CD4-positive, alpha-beta T cell (primary cell): ENCODE measurements around the gene SNX6. TPM values are rescaled to one million over a fixed set of nuclear protein-coding genes. Genes with fewer than 3 reads are reported as not detected.

ENCODE experiments used
- ATAC-seq: fragments of 200-7000 bp; cut with Tn5 transposase; one replicate; pipeline ENCODE4 v1.10.0; 2022; ENCODE audit warnings: mild to moderate bottlenecking; ENCODE audit not compliant: poor library complexity
- CTCF ChIA-PET: fragments of 350-600 bp; sonication (Branson Sonifier 250); formaldehyde crosslinking; loops from one replicate; lab custom pipeline; 2021; ENCODE audit warnings: antibody characterized with exemption, inconsistent platforms; lab: Charles Lee
- POLR2A ChIA-PET: fragments of 350-600 bp; sonication (Branson Sonifier 250); formaldehyde crosslinking; loops from one replicate; lab custom pipeline; 2021; ENCODE audit warnings: antibody characterized with exemption, inconsistent platforms; lab: Charles Lee
- DNase-seq, 14 experiments: peaks; one replicate each; pipeline ENCODE4 v3.0.0-alpha.2; 2013 to 2020; ENCODE audit warnings: mixed read lengths in 2 of 14
- H3K27ac ChIP-seq, 2 donors: one replicate each; pipeline versions ENCODE4 v1.5.1 to v1.7.0; 2013; ENCODE audit warnings: low read length in 2 of 2, low read depth in 1 of 2, mild to moderate bottlenecking in 1 of 2
- H3K27me3 ChIP-seq, 2 experiments: 1 replicate in 1 of 2; 2 replicates in 1 of 2; pipeline versions ENCODE4 v1.6.1 to v1.7.0; 2013; ENCODE audit warnings: low read length in 2 of 2, control low read depth in 1 of 2, mild to moderate bottlenecking in 1 of 2, moderate library complexity in 1 of 2; ENCODE audit not compliant: insufficient read depth in 2 of 2, control insufficient read depth in 1 of 2
- H3K36me3 ChIP-seq: one replicate; pipeline ENCODE4 v1.6.1; 2013; ENCODE audit warnings: low read length, control low read depth; ENCODE audit not compliant: insufficient read depth
- H3K4me1 ChIP-seq: one replicate; pipeline ENCODE4 v1.6.1; 2013; ENCODE audit warnings: low read length, control low read depth; ENCODE audit not compliant: insufficient read depth
- H3K4me3 ChIP-seq: one replicate; pipeline ENCODE4 v1.5.1; 2013; ENCODE audit warnings: mild to moderate bottlenecking, low read length, moderate library complexity
- H3K9me3 ChIP-seq, 2 experiments: 1 replicate in 1 of 2; 2 replicates in 1 of 2; pipeline versions ENCODE4 v1.6.1 to v1.7.0; 2013; ENCODE audit warnings: low read length in 2 of 2, mild to moderate bottlenecking in 2 of 2, control low read depth in 1 of 2, moderate library complexity in 1 of 2; ENCODE audit not compliant: control insufficient read depth in 1 of 2, insufficient read depth in 1 of 2
- H3K27ac Mint-ChIP-seq: one replicate; pipeline ENCODE4 v1.8.0; 2020; ENCODE audit warnings: mixed read lengths
- H3K27me3 Mint-ChIP-seq: one replicate; pipeline ENCODE4 v1.8.0; 2021; ENCODE audit warnings: mixed read lengths
- H3K36me3 Mint-ChIP-seq: one replicate; pipeline ENCODE4 v1.8.0; 2021; ENCODE audit warnings: low read depth, mixed read lengths
- H3K4me1 Mint-ChIP-seq: one replicate; pipeline ENCODE4 v1.8.0; 2021; ENCODE audit warnings: low read depth, mixed read lengths
- H3K4me3 Mint-ChIP-seq: one replicate; pipeline ENCODE4 v1.8.0; 2020; ENCODE audit warnings: mild to moderate bottlenecking, mixed read lengths
- H3K9me3 Mint-ChIP-seq: one replicate; pipeline ENCODE4 v1.8.0; 2020; ENCODE audit warnings: mixed read lengths
- intact Hi-C, 2 experiments: fragments of 100-400 bp; cut with DNase I in 1 of 2; cut with micrococcal nuclease in 1 of 2; formaldehyde crosslinking; loops; one replicate each; pipeline versions ENCODE4 v1.15.1 to v1.9.0; 2023 to 2025; cut with DNase I, micrococcal nuclease
- total RNA-seq, 174 experiments: library from RNA in 2 of 174; stranded (reverse) in 2 of 174; gene quantifications; one replicate each; pipeline ENCODE4 v1.2.3 and lab custom pipeline; 2021 to 2026
- TF ChIP-seq, protein P1 (sequence below): fragments of 200-600 bp; IDR thresholded peaks from one replicate; pipeline ENCODE4 v1.8.0; 2022; ENCODE audit warnings: antibody characterized with exemption, mild to moderate bottlenecking

SNX6 gene
- total RNA-seq, 2 experiments from 2014 or later, result 51.5 to 55.8 TPM

DNA sequence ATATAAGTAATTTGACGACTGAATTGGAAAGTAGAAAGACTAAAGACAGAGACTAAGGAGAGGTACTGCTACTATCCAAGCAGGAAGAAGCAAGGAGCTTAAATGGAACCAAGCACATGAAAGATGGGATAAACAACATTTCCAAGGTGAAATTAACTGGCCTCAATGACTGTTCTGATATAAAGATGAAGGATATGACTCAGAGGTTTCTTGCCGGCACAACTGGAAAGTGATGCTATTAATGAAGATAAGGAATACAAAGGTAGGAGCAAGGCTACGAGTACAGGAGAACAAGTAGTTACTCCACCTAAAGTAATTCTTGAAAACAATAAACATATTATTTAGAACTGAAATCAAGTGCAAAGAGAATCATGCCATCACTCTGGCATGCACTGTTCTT lies 6.4 kb downstream of the SNX6 start:
- Mint-ChIP-seq H3K27ac (peak overlapping the region; percentile 47), H3K9me3 (no peaks in the 10 kb centered on the region), H3K36me3 (peaks cover 65% of the 10 kb centered on the region), H3K4me1 (peaks cover 53% of the 10 kb centered on the region), H3K27me3 (no peaks in the 10 kb centered on the region), H3K4me3 (no peak overlapping the region)
- TF ChIP-seq, protein P1, sequence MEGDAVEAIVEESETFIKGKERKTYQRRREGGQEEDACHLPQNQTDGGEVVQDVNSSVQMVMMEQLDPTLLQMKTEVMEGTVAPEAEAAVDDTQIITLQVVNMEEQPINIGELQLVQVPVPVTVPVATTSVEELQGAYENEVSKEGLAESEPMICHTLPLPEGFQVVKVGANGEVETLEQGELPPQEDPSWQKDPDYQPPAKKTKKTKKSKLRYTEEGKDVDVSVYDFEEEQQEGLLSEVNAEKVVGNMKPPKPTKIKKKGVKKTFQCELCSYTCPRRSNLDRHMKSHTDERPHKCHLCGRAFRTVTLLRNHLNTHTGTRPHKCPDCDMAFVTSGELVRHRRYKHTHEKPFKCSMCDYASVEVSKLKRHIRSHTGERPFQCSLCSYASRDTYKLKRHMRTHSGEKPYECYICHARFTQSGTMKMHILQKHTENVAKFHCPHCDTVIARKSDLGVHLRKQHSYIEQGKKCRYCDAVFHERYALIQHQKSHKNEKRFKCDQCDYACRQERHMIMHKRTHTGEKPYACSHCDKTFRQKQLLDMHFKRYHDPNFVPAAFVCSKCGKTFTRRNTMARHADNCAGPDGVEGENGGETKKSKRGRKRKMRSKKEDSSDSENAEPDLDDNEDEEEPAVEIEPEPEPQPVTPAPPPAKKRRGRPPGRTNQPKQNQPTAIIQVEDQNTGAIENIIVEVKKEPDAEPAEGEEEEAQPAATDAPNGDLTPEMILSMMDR, result no peak
- H3K4me1 ChIP-seq, result peaks cover 37% of the 10 kb centered on the region
- ATAC-seq, result no peak
- CTCF ChIA-PET, result no interaction called here
- DNase-seq, result no peak
- no peak overlapping the region for H3K4me3 ChIP-seq
- intact Hi-C loops, result no loop called here
- H3K36me3 ChIP-seq, result peaks cover 38% of the 10 kb centered on the region
- H3K27ac ChIP-seq, result no peak overlapping the region
- H3K27me3 ChIP-seq, result no peaks in the 10 kb centered on the region
- POLR2A ChIA-PET, result interaction anchor here (1.3 kb wide), 1 partner anchor 9 kb away, joined by 3 read pairs; no protein-coding TSS in a partner anchor
- no peaks in the 10 kb centered on the region for H3K9me3 ChIP-seq

DNA sequence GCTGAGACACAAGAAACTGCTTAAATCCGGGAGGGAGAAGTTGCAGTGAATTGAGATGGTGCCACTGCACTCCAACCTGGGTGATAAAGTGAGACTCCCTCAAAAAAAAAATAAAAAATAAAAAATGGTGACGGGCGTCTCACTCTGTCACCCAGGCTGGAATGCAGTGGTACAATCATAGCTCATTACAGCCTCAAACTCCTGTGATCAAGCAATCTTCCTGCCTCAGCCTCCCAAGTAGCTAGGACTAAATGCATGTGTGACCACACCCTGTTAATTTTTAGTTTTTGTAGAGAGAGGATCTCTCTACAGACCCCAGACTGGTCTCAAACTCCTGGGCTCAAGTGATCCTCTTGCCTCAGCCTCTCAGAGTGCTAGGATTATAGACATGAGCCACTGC lies 9.1 kb downstream of the SNX6 start:
- CTCF ChIA-PET, result no interaction called here
- POLR2A ChIA-PET, result interaction anchor here (1.8 kb wide), 1 partner anchor 10 kb away, joined by 6 read pairs; the partner anchor contains the start of gene SNX6
- intact Hi-C loops, result no loop called here
- no peak overlapping the region for H3K4me3 Mint-ChIP-seq
- H3K27me3 Mint-ChIP-seq, result no peaks in the 10 kb centered on the region
- ATAC-seq (no peak), DNase-seq (no peak)
- Histone ChIP-seq H3K36me3 (peaks cover 49% of the 10 kb centered on the region), H3K9me3 (no peaks in the 10 kb centered on the region), H3K4me1 (peaks cover 26% of the 10 kb centered on the region), H3K27ac (no peak overlapping the region), H3K27me3 (no peaks in the 10 kb centered on the region), H3K4me3 (no peak overlapping the region)
- H3K36me3 Mint-ChIP-seq, result peaks cover 62% of the 10 kb centered on the region
- peak overlapping the region; percentile 25 for H3K27ac Mint-ChIP-seq
- peaks cover 57% of the 10 kb centered on the region for H3K4me1 Mint-ChIP-seq
- TF ChIP-seq, protein P1, result no peak
- no peaks in the 10 kb centered on the region for H3K9me3 Mint-ChIP-seq

DNA sequence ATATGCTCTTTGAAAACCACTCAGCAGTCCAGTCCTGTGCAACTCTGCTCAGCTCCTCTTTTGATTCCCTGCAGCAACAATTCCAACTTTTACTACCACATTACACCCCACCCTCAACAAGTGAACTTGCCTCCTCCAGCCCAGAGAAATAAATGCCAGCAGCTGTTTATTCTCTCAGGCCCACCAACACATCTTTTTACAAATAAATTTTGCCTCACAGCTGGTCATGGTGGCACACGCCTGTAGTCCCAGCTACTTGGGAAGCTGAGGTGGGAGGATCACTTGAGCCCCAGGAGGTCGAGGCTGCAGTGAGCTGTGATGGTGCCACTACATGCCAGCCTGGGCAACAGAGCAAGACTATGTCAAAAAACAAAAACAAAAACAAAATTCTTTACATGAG lies 9.8 kb downstream of the SNX6 start:
- ChIA-PET CTCF (no interaction called here), POLR2A (no interaction called here)
- Histone ChIP-seq H3K4me1 (peaks cover 34% of the 10 kb centered on the region), H3K9me3 (no peaks in the 10 kb centered on the region), H3K4me3 (no peak overlapping the region), H3K36me3 (peaks cover 51% of the 10 kb centered on the region), H3K27ac (no peak overlapping the region), H3K27me3 (no peaks in the 10 kb centered on the region)
- Mint-ChIP-seq H3K4me1 (peaks cover 57% of the 10 kb centered on the region), H3K4me3 (no peak overlapping the region), H3K9me3 (no peaks in the 10 kb centered on the region), H3K36me3 (peaks cover 62% of the 10 kb centered on the region), H3K27ac (peak overlapping the region; percentile 2), H3K27me3 (no peaks in the 10 kb centered on the region)
- DNase-seq (no peak), ATAC-seq (no peak)
- TF ChIP-seq, protein P1, result no peak
- intact Hi-C loops, result no loop called here
